GM12875 (cell line): ENCODE results near the gene TTC34.
"Not testable (repeated sequence)": the region's sequence is repeated elsewhere in the genome, so short reads cannot be mapped to it uniquely, and the experiment has no call there.

Experiments
- H3K4me3 ChIP-seq: one replicate; pipeline ENCODE4 v1.5.1; 2011; ENCODE audit warnings: low read depth, low read length, control low read depth
- TF ChIP-seq, protein P1 (sequence below): IDR thresholded peaks from 2 replicates; pipeline ENCODE4 v1.5.1; 2011; ENCODE audit warnings: low read depth, mild to moderate bottlenecking, control low read depth, inconsistent platforms, low read length, moderate library complexity, borderline replicate concordance; ENCODE audit not compliant: insufficient read depth

The TTC34 gene

DNA sequence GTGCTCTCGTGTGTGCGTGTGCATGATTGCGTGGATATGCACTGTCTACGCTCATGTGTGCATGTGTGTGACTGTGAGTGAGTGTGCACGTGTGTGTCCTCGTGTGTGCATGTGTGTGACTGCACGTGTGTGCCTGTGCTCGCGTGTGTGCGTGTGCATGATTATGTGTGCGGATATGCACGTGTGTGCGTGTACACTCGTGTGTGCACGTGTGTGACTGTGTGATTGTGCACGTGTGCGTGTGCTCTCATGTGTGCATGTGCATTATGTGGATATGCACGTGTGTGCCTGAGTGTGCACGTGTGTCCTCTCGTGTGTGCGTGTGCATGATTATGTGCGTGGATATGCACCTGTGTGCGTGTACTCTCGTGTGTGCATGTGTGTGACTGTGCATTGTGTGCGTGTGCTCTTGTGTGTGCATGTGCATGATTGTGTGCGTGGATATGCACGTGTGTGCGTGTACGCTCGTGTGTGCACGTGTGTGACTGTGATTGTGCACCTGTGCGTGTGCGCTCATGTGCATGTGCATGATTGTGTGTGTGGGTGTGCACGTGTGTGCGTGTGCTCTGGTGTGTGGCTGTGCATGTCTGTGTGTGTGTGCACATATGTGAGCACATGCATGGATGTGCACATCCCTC lies 170.9 kb downstream of the TTC34 start:
- H3K4me3 ChIP-seq = no peak overlapping the region
- TF ChIP-seq, protein P1, sequence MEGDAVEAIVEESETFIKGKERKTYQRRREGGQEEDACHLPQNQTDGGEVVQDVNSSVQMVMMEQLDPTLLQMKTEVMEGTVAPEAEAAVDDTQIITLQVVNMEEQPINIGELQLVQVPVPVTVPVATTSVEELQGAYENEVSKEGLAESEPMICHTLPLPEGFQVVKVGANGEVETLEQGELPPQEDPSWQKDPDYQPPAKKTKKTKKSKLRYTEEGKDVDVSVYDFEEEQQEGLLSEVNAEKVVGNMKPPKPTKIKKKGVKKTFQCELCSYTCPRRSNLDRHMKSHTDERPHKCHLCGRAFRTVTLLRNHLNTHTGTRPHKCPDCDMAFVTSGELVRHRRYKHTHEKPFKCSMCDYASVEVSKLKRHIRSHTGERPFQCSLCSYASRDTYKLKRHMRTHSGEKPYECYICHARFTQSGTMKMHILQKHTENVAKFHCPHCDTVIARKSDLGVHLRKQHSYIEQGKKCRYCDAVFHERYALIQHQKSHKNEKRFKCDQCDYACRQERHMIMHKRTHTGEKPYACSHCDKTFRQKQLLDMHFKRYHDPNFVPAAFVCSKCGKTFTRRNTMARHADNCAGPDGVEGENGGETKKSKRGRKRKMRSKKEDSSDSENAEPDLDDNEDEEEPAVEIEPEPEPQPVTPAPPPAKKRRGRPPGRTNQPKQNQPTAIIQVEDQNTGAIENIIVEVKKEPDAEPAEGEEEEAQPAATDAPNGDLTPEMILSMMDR = no peak

DNA sequence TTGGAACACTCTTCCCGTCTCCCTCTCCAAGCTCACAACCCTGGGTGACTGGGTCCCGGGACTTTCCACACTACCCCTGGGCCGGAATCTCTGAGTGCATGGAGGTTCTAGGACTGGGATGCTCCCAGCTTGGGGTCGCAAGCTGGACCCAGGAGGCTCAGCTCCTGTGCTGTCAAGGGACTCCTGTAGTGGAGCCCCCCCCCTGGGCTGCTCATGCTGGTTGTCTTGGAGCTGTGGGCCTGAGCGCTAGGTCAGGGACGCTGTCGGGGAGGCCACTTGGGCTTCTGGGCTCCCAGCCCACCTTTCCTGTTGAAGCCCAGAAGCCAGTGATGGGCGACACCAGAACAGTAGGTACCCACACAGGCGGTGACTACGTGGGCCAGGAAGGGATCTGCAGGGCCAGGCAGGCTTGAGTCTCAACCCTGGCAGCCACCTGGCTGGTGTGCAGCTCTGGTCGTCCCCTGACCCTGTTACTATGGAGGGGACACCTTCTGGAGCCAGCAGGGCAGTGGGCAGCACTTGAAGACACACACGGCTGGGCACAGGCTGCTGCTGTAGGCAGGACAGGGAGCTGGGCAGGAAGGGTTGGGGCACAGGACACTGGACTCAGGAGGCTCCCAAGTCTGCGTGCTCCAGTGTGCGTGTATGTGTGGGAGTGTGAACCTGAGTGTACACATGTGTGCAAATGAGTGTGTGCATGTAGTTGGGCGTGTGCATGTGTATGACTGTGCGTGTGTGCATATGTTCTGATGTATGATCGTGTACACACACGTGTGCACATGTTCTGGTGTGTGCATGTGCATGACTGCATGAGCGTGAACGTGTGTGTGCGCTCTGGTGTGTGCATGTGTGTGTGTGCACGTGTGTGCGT lies 171.6 kb downstream of the TTC34 start:
- TF ChIP-seq, protein P1 = no peak
- H3K4me3 ChIP-seq = no peak overlapping the region

DNA sequence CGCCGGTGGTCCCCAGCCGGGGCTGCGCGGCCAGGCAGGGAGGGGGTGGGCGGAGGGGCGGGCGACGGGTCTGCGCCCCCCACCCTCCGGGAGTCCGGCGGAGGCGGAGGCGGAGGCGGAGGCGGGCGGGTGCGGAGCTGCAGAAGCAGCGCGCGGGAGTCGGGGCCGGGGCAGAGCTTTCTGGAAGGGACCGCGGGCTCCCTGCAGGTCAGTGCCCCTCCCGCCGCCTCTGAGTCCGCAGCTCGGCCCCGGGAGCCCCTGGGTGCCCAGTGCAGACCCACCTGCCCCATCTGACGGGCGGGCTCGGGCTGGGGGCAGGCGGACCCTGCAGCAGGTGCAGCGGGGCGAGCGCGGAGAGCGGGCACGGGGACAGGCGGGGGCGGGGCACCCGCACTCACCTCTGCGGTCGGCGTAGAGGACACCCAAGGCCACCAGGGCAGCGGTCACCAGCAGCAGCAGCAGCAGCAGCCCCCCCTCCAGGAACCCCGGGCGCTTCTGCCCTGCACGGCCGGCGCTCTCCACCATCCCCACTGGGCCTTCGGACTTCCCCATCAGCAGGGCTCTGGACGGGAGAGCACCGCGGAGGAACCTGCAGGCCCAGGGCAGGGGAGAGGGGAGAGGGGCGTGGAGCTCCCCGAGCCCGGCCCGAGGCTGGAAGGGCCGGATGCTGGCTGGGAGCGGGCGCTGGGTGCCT lies 172.4 kb downstream of the TTC34 start:
- no peak overlapping the region for H3K4me3 ChIP-seq
- TF ChIP-seq, protein P1 = no peak

DNA sequence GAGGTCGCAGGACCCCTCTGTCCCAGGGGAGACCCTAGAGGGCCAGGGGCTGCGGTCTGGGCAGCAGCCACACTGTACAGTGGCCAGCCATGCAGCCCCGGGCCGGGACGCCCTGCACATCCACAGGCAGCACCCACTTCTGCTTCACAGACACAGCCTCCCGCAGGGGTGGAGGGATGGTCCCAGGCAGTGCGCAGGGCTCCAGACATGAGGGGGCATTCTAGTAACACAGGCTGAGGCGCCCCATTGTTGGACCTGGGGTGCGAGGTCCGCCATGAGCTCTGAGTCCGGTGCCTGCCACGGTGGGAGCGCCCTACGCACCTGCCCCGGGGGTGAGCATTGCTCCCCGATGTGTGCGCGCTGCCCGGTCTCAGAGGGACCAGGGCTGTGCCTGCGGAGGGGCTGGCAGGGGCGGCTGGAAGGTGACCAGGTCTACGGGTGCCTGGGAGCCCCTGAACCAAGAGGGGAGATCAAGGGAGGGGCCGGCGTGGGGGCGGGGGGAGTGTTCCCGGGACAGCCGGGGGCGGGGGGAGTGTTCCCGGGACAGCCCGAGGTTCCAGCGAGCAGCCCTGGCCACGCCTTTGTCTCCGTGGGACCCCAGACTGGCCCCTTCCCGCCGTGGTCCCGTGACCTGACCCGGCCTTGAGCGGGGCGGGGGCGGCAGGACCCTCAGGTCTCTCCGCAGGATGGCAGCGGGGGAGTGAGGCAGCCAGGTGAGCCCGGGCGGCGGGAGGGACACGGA lies 173.1 kb downstream of the TTC34 start:
- TF ChIP-seq, protein P1 = no peak
- no peak overlapping the region for H3K4me3 ChIP-seq

DNA sequence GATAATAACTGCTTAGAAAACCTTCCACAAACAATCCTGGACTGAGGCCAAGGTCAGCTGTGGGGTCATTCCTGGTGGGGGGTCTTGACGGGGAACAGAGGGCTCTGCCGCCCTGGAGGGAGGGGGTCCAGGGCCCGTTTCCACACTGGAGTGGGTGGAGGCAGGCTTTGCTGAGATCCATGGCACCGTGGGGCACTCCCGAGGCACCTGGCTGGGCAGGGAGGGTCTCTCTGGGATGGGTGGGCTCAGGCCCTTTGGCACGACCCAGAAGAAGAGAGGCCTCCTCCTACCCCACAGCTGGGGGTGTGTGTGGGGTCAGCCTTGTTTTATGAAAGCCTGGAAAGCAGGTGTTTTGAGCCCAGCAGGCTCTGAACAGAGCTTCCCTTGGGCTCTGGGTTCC lies 173.7 kb downstream of the TTC34 start:
- TF ChIP-seq, protein P1 = no peak

DNA sequence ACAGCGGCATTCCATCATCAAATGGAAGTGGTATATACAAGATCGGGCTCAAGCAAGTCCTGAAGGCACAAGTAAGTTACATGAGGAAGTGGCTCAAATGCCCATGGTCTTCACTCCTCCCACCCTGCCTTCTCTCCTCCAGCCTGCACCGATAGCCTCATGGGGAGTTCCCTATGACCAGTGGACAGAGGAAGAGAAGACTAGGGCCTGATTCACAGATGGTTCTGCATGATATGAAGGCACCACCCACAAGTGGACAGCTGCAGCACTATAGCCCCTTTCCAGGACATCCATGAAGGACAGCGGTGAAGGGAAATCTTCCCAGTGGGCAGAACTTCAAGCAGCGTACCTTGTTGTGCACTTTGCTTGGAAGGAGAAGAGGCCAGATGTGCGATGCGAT lies 175.7 kb downstream of the TTC34 start:
- H3K4me3 ChIP-seq = not testable (repeated sequence)

More for the DNA sequence above, 173.7 kb downstream of the TTC34 start:
- H3K4me3 ChIP-seq = no peak overlapping the region

DNA sequence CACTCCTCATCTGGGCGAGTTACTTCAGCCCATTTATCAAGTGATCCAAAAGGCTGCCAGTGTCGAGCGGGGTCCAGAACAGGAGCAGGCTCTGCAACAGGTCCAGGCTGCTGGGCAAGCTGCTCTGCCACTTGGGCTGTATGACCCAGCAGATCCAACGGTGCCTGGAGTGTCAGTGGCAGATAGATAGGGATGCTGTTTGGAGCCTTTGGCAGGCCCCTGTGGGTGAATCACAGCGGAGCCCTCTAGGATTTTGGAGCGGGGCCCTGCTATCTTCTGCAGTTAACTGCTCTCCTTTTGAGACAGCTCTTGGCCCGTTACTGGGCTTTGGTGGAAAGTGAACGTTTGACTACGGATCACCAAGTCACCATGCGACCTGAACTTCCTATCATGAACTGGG lies 176.2 kb downstream of the TTC34 start:
- no peak overlapping the region for H3K4me3 ChIP-seq
- TF ChIP-seq, protein P1 = no peak
